BLaER1 (cell line): Measurements from ENCODE around the gene AARS1.
"Not testable (repeated sequence)": the region's sequence is repeated elsewhere in the genome, so short reads cannot be mapped to it uniquely, and the experiment has no call there.

Experiments used
- H3K27ac ChIP-seq: shearing (Covaris generic); formaldehyde crosslinking; 2 replicates; pipeline ENCODE4 v1.8.1; 2022
- H3K27me3 ChIP-seq: shearing (Covaris generic); formaldehyde crosslinking; 2 replicates; pipeline ENCODE4 v1.8.1; 2022
- H3K36me3 ChIP-seq: shearing (Covaris generic); formaldehyde crosslinking; 2 replicates; pipeline ENCODE4 v1.8.1; 2022
- H3K4me1 ChIP-seq: shearing (Covaris generic); formaldehyde crosslinking; 2 replicates; pipeline ENCODE4 v1.8.1; 2022
- H3K4me2 ChIP-seq: shearing (Covaris generic); formaldehyde crosslinking; 2 replicates; pipeline ENCODE4 v1.8.1; 2022
- H3K4me3 ChIP-seq: shearing (Covaris generic); formaldehyde crosslinking; 2 replicates; pipeline ENCODE4 v1.8.1; 2022
- H3K9ac ChIP-seq: shearing (Covaris generic); formaldehyde crosslinking; 2 replicates; pipeline ENCODE4 v1.8.1; 2022
- H3K9me3 ChIP-seq: shearing (Covaris generic); formaldehyde crosslinking; 2 replicates; pipeline ENCODE4 v1.8.1; 2022
- H4K20me1 ChIP-seq: shearing (Covaris generic); formaldehyde crosslinking; 2 replicates; pipeline ENCODE4 v1.8.1; 2022
- Cebpa-rat ChIP-seq: shearing (Covaris generic); IDR thresholded peaks from 2 replicates; pipeline ENCODE4 v1.8.1; 2022

The AARS1 gene

GRCh38 chr16:70289229-70290094 is at the start of gene AARS1:
TSS of gene AARS1 (minus strand) at chr16:70289506. CDS start at chr16:70282763, 6,743 bp downstream.
- H3K4me3 ChIP-seq, result peak within 1 kb of the TSS; percentile 79

GRCh38 chr16:70337814-70338213 is 48.5 kb upstream of the AARS1 start:
- Histone ChIP-seq H3K4me2 (no peak overlapping the region), H3K36me3 (peaks cover 41% of the 10 kb centered on the region), H3K27me3 (no peaks in the 10 kb centered on the region), H3K27ac (no peak overlapping the region), H3K9ac (no peak overlapping the region), H3K4me1 (peaks cover 9% of the 10 kb centered on the region), H3K4me3 (no peak overlapping the region), H4K20me1 (no peaks in the 10 kb centered on the region), H3K9me3 (no peaks in the 10 kb centered on the region)
- TF ChIP-seq Cebpa-rat, result no peak

More at GRCh38 chr16:70289229-70290094, at the start of gene AARS1:
- peak within 1 kb of the TSS; percentile 98 for H3K9ac ChIP-seq
- H3K9me3 ChIP-seq, result peaks cover 3% of the 10 kb centered on the region; the same call in 1 of the 2 replicates
- H3K4me1 ChIP-seq, result peaks cover 21% of the 10 kb centered on the region
- peaks cover 21% of the 10 kb centered on the region for H3K36me3 ChIP-seq
- no peak for TF ChIP-seq Cebpa-rat
- H3K27me3 ChIP-seq, result no peaks in the 10 kb centered on the region
- peak within 1 kb of the TSS; percentile 83 for H3K4me2 ChIP-seq
- H3K27ac ChIP-seq, result peak within 1 kb of the TSS; percentile 97
- H4K20me1 ChIP-seq, result peaks cover 31% of the 10 kb centered on the region

DNA sequence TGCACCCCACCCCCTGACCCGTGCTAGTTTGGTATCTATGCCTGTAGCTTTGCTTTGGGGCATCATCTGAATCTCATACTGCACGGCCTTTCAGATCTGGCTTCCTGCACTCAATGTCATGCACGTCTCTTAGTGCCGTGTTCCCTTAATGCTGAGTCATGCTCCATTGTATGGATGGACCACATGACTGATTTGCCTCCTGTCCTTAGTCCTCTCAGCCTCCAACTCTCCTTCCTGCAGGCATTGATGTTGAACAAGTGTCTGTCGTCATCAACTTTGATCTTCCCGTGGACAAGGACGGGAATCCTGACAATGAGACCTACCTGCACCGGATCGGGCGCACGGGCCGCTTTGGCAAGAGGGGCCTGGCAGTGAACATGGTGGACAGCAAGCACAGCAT is 43.4 kb upstream of the AARS1 start:
- H3K4me1 ChIP-seq, H3K27ac ChIP-seq, H4K20me1 ChIP-seq, H3K9ac ChIP-seq, H3K9me3 ChIP-seq, H3K4me2 ChIP-seq, H3K4me3 ChIP-seq, H3K27me3 ChIP-seq: not testable (repeated sequence)
- H3K36me3 ChIP-seq, result peaks cover 90% of the 10 kb centered on the region

DNA sequence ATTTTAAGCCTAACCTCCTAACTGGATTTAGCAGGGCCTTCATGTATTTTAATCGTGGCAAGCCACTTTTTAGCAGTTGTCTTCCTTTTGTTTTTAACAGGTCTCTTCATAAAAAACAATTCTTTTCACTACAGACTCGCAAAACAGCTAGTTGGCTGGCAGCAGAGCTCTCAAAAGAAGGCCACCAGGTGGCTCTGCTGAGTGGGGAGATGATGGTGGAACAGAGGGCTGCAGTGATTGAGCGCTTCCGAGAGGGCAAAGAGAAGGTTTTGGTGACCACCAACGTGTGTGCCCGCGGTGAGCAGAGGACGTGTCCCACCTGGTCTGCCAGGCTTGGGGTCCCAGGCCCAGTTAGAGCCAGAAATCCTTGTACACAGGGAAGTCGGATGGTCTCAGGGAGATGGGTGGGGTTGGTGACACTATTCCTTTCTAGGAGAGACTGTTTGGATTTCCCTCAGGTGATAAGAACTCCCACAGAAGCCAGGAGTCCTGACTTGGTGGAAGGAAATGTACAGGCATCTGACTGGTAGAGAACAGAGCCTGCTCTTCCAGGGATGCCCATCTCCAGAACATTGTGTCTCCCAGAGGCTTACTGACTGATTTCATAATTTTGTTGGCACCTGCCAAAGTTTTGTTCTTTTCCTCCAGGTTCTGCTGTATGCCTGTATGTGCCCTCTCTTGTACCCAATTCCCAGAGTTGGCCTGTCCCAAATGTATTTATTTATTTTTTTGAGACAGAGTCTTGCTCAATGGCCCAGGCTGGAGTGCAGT is 42.5 kb upstream of the AARS1 start:
- Histone ChIP-seq H3K36me3 (peaks cover 95% of the 10 kb centered on the region), H3K4me1 (no peaks in the 10 kb centered on the region), H3K9me3 (no peaks in the 10 kb centered on the region), H3K4me2 (no peak overlapping the region), H3K4me3 (no peak overlapping the region), H3K27me3 (no peaks in the 10 kb centered on the region), H3K27ac (no peak overlapping the region), H3K9ac (no peak overlapping the region), H4K20me1 (no peaks in the 10 kb centered on the region)
- TF ChIP-seq Cebpa-rat, result no peak

DNA sequence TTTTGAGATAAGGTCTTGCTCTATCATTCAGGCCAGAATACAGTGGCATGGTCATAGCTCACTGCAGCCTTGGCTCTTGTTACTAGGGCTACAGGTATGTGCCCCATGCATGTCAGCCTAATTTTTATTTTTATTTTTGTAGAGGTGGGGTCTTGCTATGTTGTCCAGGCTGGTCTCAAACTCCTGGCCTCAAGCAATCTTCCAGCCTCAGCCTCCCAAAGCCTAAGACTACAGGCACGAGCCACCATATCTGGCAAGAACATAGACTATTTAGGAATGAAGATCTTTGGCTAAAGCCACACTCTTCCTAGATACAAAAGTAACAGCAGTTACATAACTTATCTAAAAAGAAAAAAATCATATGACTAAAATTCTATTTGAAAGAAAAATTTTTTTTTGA is 41.8 kb upstream of the AARS1 start:
- TF ChIP-seq Cebpa-rat, result no peak
- Histone ChIP-seq H4K20me1 (no peaks in the 10 kb centered on the region), H3K9me3 (no peaks in the 10 kb centered on the region)

GRCh38 chr16:70324998-70325747 is 35.9 kb upstream of the AARS1 start:
- no peaks in the 10 kb centered on the region for H3K4me1 ChIP-seq
- H3K36me3 ChIP-seq, result peaks cover 94% of the 10 kb centered on the region
- no peak overlapping the region for H3K4me2 ChIP-seq
- no peaks in the 10 kb centered on the region for H3K9me3 ChIP-seq
- no peaks in the 10 kb centered on the region for H3K27me3 ChIP-seq
- no peak overlapping the region for H3K27ac ChIP-seq
- no peak overlapping the region for H3K4me3 ChIP-seq
- no peak for TF ChIP-seq Cebpa-rat
- H3K9ac ChIP-seq, result no peak overlapping the region
- no peaks in the 10 kb centered on the region for H4K20me1 ChIP-seq

More for the DNA sequence above, 41.8 kb upstream of the AARS1 start:
- H3K4me3 ChIP-seq, result no peak overlapping the region
- H3K27me3 ChIP-seq, result no peaks in the 10 kb centered on the region
- peaks cover 95% of the 10 kb centered on the region for H3K36me3 ChIP-seq
- H3K9ac ChIP-seq, result no peak overlapping the region
- no peak overlapping the region for H3K4me2 ChIP-seq
- no peaks in the 10 kb centered on the region for H3K4me1 ChIP-seq
- no peak overlapping the region for H3K27ac ChIP-seq

- Histone ChIP-seq H4K20me1 (no peaks in the 10 kb centered on the region), H3K36me3 (peaks cover 90% of the 10 kb centered on the region), H3K27ac (no peak overlapping the region), H3K4me1 (no peaks in the 10 kb centered on the region), H3K27me3 (no peaks in the 10 kb centered on the region), H3K9ac (no peak overlapping the region), H3K9me3 (no peaks in the 10 kb centered on the region), H3K4me2 (no peak overlapping the region), H3K4me3 (no peak overlapping the region)
- TF ChIP-seq Cebpa-rat, result no peak
These were observed 30.8 kb upstream of the AARS1 start for GRCh38 chr16:70320121-70320520.

DNA sequence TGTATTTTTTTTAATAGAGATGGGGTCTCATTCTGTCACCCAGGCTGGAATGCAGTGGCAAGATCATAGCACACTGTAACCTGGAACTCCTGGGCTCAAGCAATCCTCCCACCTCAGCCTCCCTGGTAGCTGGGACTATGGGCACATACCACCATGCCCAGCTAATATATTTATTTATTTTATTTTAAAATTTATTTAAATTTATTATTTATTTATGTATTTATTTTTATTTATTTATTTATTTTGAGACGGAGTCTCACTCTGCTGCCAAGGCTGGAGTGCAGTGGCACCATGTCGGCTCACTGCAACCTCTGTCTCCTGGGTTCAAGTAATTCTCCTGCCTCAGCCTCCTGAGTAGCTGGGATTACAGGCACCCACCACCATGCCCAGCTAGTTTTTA is 18.4 kb upstream of the AARS1 start:
- H3K4me3 ChIP-seq, H3K4me2 ChIP-seq, H3K27ac ChIP-seq, H3K27me3 ChIP-seq, H3K9me3 ChIP-seq, H3K9ac ChIP-seq: not testable (repeated sequence)
- peaks cover 11% of the 10 kb centered on the region; the same call in 1 of the 2 replicates for H4K20me1 ChIP-seq
- peaks cover 19% of the 10 kb centered on the region for H3K4me1 ChIP-seq
- H3K36me3 ChIP-seq, result peaks cover 28% of the 10 kb centered on the region

GRCh38 chr16:70306880-70307279 is 17.6 kb upstream of the AARS1 start:
- peaks cover 11% of the 10 kb centered on the region; the same call in 1 of the 2 replicates for H4K20me1 ChIP-seq
- TF ChIP-seq Cebpa-rat, result no peak

More at GRCh38 chr16:70306880-70307279, 17.6 kb upstream of the AARS1 start:
- no peak overlapping the region for H3K27ac ChIP-seq
- no peak overlapping the region for H3K9ac ChIP-seq
- H3K4me2 ChIP-seq, result no peak overlapping the region
- H3K9me3 ChIP-seq, result peaks cover 4% of the 10 kb centered on the region
- peaks cover 33% of the 10 kb centered on the region for H3K36me3 ChIP-seq
- H3K27me3 ChIP-seq, result no peaks in the 10 kb centered on the region
- H3K4me3 ChIP-seq, result no peak overlapping the region
- H3K4me1 ChIP-seq, result peaks cover 19% of the 10 kb centered on the region
